HL-60 (cell line): ENCODE results near the gene KDM4C.
"Not testable (repeated sequence)": the region's sequence is repeated elsewhere in the genome, so short reads cannot be mapped to it uniquely, and the experiment has no call there.

Source experiments
- POLR2AphosphoS5 ChIP-seq: IDR thresholded peaks from 2 replicates; pipeline ENCODE4 v1.6.1; 2012; ENCODE audit warnings: low read depth
- SPI1 ChIP-seq: IDR thresholded peaks from 2 replicates; pipeline ENCODE4 v1.6.1; 2012; ENCODE audit warnings: low read depth, mild to moderate bottlenecking, borderline replicate concordance
- TF ChIP-seq, protein P1 (sequence below): IDR thresholded peaks from one replicate; pipeline ENCODE4 v1.5.1; 2011; ENCODE audit warnings: low read length, control low read depth, inconsistent platforms; ENCODE audit not compliant: insufficient read depth

DNA sequence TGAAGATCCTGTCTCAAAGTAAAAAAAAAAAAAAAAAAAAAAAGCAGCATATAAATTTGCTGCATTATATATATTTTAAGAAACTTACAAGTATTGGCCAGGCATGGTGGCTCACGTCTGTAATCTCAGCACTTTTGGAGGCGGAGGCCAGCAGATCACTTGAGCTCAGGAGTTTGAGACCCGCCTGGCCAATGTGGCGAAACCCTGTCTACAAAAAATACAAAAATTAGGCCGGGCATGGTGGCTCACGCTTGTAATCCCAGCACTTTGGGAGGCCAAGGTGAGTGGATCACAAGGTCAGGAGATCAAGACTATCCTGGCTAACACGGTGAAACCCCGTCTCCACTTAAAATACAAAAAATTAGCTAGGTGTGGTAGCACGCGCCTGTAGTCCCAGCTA lies 2.9 kb upstream of the KDM4C start:
- TF ChIP-seq POLR2AphosphoS5, SPI1: not testable (repeated sequence)
- TF ChIP-seq, protein P1, sequence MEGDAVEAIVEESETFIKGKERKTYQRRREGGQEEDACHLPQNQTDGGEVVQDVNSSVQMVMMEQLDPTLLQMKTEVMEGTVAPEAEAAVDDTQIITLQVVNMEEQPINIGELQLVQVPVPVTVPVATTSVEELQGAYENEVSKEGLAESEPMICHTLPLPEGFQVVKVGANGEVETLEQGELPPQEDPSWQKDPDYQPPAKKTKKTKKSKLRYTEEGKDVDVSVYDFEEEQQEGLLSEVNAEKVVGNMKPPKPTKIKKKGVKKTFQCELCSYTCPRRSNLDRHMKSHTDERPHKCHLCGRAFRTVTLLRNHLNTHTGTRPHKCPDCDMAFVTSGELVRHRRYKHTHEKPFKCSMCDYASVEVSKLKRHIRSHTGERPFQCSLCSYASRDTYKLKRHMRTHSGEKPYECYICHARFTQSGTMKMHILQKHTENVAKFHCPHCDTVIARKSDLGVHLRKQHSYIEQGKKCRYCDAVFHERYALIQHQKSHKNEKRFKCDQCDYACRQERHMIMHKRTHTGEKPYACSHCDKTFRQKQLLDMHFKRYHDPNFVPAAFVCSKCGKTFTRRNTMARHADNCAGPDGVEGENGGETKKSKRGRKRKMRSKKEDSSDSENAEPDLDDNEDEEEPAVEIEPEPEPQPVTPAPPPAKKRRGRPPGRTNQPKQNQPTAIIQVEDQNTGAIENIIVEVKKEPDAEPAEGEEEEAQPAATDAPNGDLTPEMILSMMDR, result not testable (repeated sequence)
